NOMO-1 treated with DMSO at 0.1 percent for 48 hours (cell line): Measurements from ENCODE around the gene LPP.
A peak's percentile ranks its signal among the peaks of the same experiment; 100 is the strongest.

Experiments used
- DNase-seq: peaks from one replicate; lab custom pipeline; 2025; ENCODE audit not compliant: unreplicated experiment; lab: John Stamatoyannopoulos, UW

LPP gene

GRCh38 chr3:188842639-188843038 is 688.7 kb downstream of the LPP start:
- peak; percentile 96 for DNase-seq

- peak; percentile 35 for DNase-seq
Observed at GRCh38 chr3:188844096-188844495, 690.1 kb downstream of the LPP start.

GRCh38 chr3:188845514-188845913 is 691.6 kb downstream of the LPP start:
- DNase-seq = no peak

- DNase-seq = no peak
Observed at GRCh38 chr3:188848947-188849346, 695.0 kb downstream of the LPP start.

- DNase-seq = no peak
Observed at GRCh38 chr3:188853856-188854771, 700.2 kb downstream of the LPP start.

- no peak for DNase-seq
Observed at GRCh38 chr3:188854772-188855149, 700.8 kb downstream of the LPP start.

GRCh38 chr3:188855675-188856074 is 701.7 kb downstream of the LPP start:
- no peak for DNase-seq

- DNase-seq = no peak
Observed at GRCh38 chr3:188860147-188860546, 706.2 kb downstream of the LPP start.

- no peak for DNase-seq
Observed at GRCh38 chr3:188861842-188862744, 708.1 kb downstream of the LPP start.

- no peak for DNase-seq
Observed at GRCh38 chr3:188863999-188864406, 710.0 kb downstream of the LPP start.

GRCh38 chr3:188867691-188868265 is 713.8 kb downstream of the LPP start:
- peak; percentile 41 for DNase-seq

- no peak for DNase-seq
Observed at GRCh38 chr3:188868803-188869202, 714.8 kb downstream of the LPP start.

- DNase-seq = no peak
Observed at GRCh38 chr3:188869628-188870027, 715.7 kb downstream of the LPP start.

GRCh38 chr3:188870431-188870830 is 716.5 kb downstream of the LPP start:
- no peak for DNase-seq

- no peak for DNase-seq
Observed at GRCh38 chr3:188874576-188874975, 720.6 kb downstream of the LPP start.

- DNase-seq = no peak
Observed at GRCh38 chr3:188875413-188875812, 721.5 kb downstream of the LPP start.

- DNase-seq = no peak
Observed at GRCh38 chr3:188876370-188876769, 722.4 kb downstream of the LPP start.

GRCh38 chr3:188877381-188877780 is 723.4 kb downstream of the LPP start:
- no peak for DNase-seq

- no peak for DNase-seq
Observed at GRCh38 chr3:188878076-188878475, 724.1 kb downstream of the LPP start.

- DNase-seq = no peak
Observed at GRCh38 chr3:188881954-188882641, 728.1 kb downstream of the LPP start.
